GM18499 (cell line): ENCODE results near the gene GGTLC2.

Source experiments
- ATAC-seq: cut with Tn5 transposase; IDR thresholded peaks from one replicate; pipeline ENCODE4 v1.9.1; 2021; ENCODE audit warnings: moderate number of reproducible peaks; ENCODE audit not compliant: insufficient read depth, unreplicated experiment

Gene GGTLC2

DNA sequence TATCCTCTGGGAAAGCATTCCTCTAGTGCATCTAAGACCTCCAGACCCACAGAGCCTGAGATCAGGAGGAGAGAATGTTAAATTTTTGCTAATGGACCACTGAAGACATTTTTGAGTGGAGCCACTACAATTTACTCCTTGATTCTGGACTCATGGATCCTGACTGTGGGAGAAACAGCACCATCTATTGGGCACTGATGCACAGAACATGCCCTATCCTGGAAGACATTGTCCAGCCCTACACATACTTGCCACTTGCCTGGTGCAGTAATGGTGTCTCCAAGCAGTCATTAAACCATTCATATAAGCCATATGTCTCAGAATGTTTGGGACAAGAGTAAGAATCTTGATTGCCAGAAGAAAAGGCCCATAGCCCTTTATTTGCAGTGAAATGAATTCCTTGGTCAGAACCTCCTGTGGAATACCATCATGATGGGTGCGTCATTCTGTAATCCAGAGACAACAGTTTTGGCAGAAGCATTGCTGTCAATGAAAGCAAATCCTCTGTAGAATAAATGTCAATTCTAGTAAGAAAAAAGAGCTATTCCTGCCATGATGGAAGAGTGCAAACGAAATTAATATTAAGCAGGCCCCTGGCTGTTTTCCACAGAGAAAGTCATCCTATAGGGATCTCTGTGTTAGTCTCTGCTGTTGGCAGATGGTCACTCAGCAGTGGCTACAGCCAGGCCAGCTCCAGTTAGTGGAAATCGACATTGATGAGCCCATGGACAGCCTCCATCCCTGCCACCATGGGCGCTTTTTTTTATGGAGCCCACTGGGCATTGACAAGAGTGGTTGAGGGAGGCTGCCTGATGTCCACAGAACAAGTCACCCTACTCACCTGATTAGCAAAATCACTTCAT is 43.5 kb downstream of the GGTLC2 start:
- ATAC-seq: no peak

DNA sequence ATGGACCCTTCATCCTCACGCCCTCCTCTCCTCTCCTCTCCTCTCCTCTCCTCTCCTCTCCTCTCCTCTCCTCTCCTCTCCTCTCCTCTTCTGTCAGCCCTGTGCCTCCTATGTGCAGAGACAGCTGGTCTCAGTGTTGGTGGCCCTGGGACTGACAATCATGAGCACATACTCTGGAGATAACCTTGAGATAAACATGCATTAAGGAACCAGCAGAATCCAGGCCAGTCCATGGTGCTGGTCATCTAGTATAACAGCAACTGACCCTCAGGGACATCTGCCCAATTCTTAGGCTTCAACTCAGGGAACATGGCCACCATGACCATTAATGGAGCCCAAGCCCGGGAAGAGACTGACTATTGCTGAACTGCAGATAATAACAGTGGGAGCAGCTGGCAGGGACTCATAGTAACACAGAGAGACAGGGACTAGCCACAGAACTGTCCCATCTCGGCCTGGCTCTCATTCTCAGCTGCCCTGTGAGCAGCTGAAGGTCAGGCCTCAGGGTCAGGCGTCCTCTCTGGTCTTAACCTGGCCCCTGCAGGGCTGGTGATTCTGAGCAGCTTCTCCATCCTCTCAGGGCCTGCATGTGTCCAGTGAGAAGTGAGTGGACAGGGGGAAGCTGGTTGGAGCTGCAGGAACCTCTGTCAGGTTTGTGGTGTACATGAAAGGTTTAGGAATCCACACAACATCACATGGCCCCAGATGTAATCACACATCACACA is 45.4 kb downstream of the GGTLC2 start:
- ATAC-seq: no peak

DNA sequence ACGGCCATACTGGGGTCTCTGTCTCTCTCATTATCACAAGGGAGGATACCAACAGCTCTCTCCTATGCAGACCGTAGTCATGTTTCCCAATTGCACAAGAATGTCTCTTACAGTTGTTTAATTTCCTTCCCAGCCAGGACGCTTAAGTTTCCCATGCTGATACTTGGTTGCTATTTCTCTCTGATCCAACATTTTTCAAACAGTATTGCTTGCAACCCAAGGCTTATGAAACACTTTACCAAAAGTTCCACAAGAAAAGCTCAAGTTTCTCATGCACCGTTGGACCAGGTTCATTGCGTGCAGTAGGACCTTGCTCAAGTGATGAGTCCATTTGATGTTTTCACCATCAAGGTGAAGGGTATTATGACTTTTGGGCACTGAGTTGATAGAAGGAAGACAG is 46.6 kb downstream of the GGTLC2 start:
- no peak for ATAC-seq

DNA sequence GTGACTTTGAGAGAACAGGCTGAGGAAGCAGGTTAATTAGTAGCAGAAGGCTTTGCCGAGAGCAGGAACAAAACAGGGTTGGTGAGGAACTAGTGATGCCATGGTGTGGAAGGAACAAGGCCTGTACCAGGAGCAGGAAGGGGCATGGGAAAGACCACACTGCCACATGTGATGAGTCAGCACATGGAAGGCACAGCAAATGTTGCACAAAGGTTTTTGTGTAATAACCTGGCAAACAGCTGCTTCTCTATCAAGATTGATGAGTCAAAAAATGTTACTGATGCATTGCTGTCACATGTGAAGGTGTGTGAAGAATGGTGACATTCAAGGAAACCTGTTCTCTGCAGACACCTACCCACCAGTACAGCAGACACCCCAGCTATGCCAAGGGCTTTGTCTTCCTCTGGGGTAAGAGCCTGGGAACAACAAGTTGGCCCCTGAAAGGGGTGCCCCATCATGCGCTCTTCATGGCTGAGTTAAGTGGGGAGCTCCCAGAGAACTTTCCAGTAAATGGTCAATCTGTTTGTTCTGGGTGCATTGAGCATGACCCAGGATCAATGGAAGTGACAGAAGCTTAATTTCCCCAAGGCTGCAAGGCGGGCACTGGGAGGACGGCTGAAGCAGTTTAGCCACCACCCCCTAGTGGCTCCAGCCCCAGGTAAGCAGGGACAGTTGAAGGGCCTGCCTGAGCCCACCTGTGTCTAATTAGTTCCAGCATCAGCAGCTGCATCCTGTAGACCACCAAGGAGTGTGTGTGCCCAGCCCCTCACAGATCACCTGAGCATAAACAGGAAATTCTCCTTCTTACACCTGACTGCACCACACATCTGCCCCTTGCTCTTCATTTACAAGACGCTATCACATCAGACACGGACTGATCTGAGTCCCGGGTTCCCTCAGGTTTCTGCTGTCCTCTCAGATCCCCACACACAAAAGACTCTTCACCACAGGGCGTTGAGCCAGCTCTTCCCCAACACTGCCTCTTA is 47.6 kb downstream of the GGTLC2 start:
- ATAC-seq: no peak

DNA sequence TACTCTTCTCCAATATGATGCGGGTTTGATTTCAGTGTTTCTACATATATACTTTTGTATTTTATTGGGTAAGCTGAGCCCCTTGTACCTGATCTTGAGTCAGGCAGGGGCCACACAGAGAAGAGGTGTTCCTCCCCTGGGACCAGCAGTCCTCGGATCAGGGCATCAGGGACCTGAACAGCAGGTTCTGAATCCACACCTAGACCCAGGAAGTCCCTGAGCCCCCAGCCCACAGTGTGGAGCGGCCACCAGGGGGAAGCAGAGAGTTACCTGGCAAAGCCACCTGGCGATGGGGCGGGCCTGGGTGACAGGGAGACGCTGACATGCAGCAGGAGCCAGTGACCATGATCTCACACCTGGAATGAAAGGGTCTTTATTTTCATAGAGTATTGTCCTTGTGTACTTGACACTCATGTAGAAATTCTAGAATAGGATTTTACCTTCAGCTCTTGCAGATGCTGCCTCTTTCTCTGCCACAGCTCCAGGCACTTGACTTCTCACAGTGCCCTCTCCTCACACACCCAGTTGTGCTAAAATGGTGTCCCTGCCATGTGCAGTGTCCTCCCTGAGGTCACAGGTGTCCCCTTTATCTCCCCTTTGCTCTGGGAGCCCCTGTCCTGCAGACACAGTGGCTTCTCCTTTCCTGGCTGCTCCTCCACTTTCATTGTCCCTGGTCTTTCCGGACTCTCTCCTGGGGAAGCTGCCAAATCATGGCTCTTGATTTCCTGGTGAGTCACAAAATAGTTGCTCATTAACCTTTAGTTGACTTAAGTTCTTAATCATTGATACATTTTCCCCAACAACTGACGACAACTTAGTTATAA is 48.5 kb downstream of the GGTLC2 start:
- ATAC-seq: no peak

DNA sequence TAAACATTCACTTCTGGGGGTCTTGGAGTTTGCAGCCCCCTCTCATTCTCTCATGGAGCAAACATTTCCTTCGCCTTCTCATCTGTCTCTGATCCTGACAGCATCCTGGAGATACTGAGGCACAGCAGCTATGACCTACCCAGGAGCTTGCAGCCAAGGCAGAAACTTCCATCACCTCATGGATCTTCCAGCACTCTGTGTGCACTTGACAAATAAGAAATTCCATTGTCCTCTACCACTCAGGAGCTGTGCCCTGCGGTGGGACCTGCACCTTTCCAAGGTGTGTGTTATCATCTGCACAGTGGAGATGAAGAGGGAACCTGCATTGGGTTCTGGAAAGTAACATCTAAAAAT is 49.1 kb downstream of the GGTLC2 start:
- no peak for ATAC-seq

DNA sequence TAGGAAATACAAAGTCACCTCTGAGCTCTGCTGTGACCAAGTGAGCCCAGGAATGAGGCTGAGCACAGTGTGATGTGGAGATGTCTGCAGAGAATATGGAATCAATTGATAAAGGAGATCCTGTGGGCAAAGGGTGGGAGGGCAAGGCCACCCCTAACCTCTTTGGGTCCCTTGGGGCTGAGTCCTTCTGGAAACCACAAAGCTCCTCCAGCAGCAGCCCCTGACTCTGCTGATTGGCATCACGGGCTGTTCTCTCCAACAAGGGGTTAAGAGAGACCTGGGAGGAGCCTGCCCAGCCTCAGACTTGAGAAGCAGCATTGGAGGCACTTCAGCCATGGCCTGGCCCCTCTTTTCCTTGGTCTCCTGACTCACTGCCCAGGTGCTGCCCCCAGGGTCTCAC is 49.7 kb downstream of the GGTLC2 start:
- ATAC-seq: no peak

DNA sequence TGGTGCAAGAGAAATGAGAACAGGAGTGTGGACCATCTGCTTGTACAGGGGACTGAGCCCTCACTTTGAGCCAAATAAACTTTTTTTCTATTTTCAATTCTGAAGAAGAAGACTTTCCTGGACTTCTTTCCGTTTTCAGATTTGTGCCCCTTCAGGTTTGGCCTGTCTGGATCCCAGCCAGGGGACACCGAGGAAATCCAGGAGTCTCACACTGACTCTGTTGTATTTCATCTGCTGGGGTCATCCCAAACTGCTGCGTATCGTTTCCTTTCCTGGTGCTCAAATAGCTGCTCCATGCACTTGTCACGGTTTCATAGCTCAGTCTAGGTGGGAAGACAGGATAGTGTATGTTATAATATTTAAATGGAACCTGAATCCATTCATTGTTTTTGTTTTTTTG is 51.7 kb downstream of the GGTLC2 start:
- no peak for ATAC-seq
